GM19397 (cell line): ENCODE measurements around the gene UBAC2.
"Not testable (repeated sequence)": the region's sequence is repeated elsewhere in the genome, so short reads cannot be mapped to it uniquely, and the experiment has no call there.

Experiments
- ATAC-seq: cut with Tn5 transposase; IDR thresholded peaks from one replicate; pipeline ENCODE4 v1.9.1; 2021; ENCODE audit warnings: mild to moderate bottlenecking, moderate library complexity; ENCODE audit not compliant: unreplicated experiment

UBAC2 gene

DNA sequence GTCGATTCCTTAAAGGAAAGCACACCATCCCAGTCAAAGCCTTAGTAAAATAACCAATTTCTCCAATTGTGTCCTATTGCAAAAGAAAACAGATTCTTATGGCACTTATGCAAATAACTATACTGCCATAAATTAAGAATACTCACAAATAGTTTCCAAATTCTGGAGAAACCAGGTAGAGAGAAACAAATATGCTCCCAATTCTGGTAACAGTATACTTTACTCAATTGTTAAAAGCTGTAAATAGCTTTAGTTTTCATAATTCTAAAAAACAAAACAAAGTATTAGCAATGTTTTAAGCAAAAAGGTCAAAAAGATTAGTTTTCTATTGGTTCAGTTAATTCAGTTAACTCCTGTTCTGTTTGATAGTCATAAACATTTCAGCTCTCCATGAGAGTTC is 18.2 kb upstream of the UBAC2 start:
- ATAC-seq = no peak

DNA sequence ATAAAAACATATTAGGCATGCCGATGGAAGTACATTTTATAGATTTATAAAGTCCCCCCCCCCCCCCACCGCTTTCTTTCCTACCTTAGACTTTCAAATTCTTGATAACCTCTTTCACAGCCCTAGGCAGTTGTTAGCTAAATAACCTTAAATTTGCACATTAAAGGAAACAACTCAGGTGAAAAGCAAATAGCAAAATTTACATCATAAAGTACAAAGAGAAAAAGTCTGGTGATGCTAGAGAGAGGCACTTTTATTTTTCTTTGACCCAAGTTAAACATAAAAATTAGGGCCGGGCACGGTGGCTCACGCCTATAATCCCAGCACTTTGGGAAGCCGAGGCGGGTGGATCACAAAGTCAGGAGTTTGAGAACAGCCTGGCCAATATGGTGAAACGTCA is 15.0 kb upstream of the UBAC2 start:
- ATAC-seq = no peak

DNA sequence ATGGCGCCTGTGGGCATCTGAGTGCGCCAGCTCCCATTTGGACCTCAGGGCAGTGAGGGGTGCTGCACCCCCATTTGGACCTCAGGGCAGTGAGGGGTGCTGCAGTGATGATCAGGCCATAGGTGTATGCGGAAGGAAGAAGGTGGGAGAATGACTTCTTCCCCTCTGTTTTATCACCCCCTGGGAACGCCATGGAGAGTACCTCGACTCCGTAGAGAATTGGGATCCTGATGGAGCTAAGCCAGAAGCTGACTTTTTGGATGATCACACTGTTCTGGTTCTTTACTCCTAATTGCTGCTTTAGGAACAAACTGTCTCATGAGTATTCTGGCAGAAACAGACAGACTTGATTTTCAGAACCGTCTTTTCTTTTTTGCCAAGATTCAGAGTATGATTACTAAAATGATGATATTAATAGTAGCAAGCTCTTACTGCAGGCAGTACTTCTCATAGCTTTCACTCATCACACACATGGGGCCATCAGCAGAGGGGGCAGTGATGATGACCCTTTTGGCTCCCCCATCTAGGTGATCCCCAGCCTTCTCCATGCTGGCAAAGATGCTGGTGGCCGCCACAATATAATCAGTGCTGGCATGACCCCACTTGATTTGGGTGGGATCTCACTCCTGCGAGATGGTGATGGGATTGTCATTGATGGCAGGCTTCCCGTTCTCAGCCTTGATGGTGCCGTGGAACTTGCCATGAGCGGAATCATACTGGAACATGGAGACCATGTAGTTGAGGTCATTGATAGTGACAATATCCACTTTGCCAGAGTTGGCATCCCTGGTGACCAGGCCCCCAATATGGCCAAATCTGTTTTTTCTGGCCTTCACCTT is 10.3 kb upstream of the UBAC2 start:
- no peak for ATAC-seq

DNA sequence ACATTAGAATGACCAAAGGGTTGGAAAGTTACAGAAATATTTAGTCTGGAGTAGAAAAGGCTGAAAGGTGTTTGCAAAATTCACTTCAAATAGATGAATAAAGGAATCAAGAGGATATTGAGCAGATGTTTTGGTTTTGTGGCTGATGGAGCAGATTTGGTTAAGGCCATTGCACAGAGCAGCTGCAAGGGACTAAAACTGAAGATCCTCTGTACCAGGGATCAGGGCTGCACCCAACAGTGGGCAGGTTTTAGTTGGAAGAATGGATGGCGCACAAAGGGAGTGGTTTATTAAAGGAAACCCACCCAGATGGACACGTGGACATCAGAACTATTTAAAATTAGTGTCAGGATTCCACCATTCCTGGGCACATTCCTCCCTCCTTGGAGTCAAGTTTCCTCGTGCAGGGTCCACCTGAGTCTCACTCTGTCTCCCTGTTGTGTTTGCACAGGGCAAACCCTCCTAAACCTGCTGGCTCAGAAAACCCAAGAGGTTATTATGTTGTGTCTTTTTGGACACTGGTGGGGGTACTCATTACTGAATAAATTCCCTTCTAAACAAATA is 9.2 kb upstream of the UBAC2 start:
- no peak for ATAC-seq

- ATAC-seq = no peak
Observed at GRCh38 chr13:99191900-99192399, 8.7 kb upstream of the UBAC2 start.

GRCh38 chr13:99192480-99192879 is 8.2 kb upstream of the UBAC2 start:
- ATAC-seq = no peak

DNA sequence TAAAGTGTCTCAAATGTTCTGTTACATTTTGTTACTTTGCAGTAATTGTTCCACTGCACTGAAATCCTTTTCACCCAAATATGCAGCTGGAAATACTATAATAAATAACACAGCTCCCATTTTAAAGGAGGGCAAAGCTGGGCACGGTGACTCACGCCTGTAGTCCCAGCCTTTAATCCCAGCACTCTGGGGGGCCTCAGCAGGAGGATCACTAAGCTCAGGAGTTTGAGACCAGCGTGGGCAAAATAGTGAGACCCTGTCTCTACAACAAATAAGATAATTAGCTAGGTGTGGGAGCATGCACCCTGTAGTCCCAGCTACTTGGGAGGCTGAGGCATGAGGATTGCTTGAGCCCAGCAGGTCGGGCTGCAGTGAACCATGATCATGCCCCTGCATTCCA is 7.5 kb upstream of the UBAC2 start:
- ATAC-seq = no peak

DNA sequence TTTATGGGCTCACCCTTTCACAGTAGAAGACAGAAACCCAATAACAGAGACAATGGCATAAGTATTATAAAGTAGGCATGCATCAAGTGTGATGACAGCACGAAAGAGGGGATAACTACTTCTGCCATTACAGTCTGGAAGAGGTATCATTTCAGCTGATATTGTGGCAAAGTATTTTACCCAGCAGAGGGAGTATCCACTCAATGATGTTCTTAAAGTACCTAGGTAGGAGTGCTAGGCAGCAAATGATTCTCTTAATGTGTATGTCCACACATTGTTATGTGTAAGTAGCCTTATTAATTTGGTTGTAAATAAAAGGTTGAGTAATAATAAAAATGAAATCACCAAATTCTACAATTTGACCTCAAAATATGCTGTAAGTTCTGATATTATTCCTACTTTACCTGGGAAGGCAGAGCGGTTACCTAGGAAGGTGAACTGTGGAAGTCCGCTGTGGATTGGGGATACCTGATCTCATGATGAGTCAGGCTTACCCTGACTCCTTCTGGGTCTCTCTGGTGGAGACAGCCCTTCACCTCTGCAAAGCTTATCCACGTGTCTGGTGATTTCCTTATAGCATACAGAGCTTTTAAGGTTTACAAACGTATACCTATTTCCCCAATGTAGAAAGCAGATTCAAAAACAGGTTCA is 4.1 kb upstream of the UBAC2 start:
- ATAC-seq = no peak

DNA sequence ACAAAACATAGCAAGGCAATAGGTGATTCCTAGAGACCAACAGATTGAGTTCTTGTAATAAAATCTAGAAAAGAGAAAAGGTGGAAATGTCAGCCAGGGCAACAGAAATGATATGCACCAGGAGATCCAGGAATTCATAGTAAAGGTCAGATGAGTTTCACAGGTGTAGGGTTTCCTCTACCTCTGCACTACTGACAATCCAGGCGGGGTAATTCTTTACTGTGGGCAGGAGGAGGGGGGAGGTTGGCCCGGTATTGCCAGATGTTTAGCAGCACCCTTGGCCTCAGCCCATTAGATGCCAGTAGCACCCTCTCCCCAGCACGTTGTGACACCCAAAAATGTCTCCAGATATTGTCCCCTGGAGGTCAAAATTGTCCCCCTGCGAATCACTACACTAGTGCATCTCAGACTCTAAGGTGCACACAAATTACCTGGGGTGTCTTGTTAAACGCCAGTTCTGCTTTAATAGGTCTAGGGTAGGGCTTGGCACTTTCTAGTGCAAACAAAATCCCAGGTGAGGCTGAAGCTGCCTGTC is 3.5 kb upstream of the UBAC2 start:
- no peak for ATAC-seq

- peak; percentile 2 for ATAC-seq
Observed at GRCh38 chr13:99199541-99200431, 868 bp upstream of the UBAC2 start.

DNA sequence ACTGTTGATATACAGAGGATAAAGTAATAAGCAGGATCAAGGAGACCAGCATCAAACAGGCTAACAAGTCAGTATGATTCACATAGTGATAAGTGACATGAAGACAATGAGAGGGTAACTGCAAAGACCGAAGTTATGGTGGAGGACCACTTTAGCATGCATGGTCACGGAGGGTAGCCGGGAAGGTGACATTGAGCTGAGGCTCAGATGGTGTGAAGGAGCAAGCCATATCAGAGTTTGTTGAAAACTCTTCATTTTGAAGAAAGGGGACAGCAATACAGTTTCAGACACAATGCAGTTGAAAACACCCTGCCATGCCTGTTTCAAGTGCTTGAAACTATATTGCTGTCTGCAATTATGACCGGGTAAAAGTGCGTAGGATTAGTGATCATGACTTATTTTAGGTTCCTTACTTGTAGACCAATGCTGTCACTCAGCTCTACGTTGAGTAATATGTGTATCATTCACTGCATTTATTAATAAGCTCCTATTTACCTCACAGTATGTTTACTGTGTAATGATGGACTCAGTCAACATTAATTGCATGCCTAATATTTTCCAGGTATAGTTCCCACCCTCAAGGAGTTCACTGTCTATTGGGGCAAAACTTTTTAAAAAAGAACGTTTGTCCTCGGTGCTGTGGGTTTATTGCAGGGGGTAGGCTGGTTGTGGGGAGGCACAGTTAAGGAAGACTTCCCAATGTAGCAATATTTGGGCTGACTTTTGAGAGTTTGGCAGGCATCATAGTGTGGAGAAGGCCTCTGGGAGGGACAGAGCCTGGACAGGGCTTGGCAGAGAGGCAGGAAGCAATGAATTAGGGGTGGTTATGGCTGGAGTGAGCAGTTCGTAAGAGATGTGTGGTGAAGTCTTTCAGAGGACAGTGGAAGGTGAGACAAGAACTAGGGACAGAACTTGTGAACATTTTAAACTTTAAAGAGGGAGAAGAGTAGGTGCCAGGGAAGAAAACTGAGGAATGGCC is 3.2 kb downstream of the UBAC2 start:
- ATAC-seq = no peak

GRCh38 chr13:99205621-99206220 is 5.1 kb downstream of the UBAC2 start:
- no peak for ATAC-seq

DNA sequence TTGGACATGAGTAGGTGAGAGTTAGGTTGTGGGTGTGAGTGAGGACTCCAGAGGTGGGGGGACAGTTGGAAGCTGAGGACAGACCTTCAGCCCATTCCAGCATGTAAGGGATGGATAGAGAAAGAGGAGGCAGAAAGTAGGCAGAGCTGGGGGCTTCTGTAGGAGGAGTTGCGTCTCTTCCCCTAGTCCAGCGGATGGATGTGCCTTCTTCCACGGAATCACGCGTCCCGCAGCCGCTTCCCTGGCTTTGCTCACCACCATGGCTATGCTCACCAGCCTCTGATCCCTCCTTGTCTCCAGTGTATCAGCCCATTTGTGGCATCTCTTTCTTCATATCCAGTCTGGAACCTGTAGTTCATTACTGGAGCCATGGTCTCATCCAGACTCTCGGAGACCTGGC is 5.6 kb downstream of the UBAC2 start:
- no peak for ATAC-seq

GRCh38 chr13:99206873-99207272 is 6.2 kb downstream of the UBAC2 start:
- no peak for ATAC-seq

DNA sequence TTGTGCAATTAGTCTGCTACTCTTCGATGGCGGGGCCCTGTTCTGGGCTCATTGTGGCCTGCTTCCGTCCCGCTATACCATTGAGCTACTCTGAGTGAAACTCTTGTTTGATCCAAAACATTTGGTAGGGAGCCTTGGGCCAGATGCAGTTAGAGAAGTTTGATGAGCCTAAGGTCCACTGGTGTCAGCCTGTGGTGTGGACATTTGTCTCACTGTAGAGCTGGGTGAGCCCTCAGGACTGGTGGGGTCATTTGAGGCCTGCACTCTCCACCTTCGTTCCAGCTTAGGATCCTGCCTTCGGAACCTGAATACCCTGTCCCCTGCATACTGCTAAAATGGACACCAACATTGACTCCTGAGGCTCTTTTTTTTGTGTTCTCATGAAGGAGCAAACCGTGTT is 6.9 kb downstream of the UBAC2 start:
- no peak for ATAC-seq

GRCh38 chr13:99208185-99208584 is 7.5 kb downstream of the UBAC2 start:
- ATAC-seq = no peak

GRCh38 chr13:99208845-99209527 is 8.3 kb downstream of the UBAC2 start:
- ATAC-seq = no peak

DNA sequence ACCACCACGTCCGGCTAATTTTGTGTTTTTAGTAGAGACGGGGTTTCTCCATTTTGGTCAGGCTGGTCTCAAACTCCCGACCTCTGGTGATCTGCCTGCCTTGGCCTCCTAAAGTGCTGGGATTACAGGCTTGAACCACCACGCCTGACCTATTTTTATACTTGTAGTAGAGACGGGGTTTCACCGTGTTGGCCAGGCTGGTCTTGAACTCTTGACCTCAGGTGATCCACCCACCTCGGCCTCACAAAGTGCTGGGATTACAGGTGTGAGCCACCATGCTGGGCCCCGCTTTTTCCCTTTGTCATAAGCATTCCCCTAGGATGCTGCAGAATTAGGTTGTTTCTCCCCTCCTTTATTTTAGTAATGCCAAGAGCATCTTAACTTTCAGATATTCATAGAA is 10.0 kb downstream of the UBAC2 start:
- not testable (repeated sequence) for ATAC-seq
